SK-N-SH treated with all-trans-retinoic acid at 6 μM for 48 hours (cell line): Measurements from ENCODE around the gene EMC9.

ENCODE experiments used
- ATAC-seq: fragments of 200-7000 bp; cut with Tn5 transposase; 3 replicates; pipeline ENCODE4 v1.9.1; 2020; ENCODE audit warnings: mild to moderate bottlenecking, moderate library complexity
- BACH2 ChIP-seq: fragments of 250-450 bp; sonication (Bioruptor Pico); IDR thresholded peaks from 2 replicates; pipeline ENCODE4 v1.9.0; 2021; ENCODE audit warnings: mild to moderate bottlenecking, borderline replicate concordance
- ESRRG ChIP-seq: fragments of 250-450 bp; sonication (Bioruptor Pico); IDR thresholded peaks from 2 replicates; pipeline ENCODE4 v1.6.1; 2021; ENCODE audit warnings: mild to moderate bottlenecking
- GLIS3 ChIP-seq: fragments of 250-450 bp; sonication (Bioruptor Pico); IDR thresholded peaks from 2 replicates; pipeline ENCODE4 v1.5.0; 2020; ENCODE audit warnings: mild to moderate bottlenecking, moderate library complexity
- ISL1 ChIP-seq: fragments of 250-450 bp; sonication (Bioruptor Pico); IDR thresholded peaks from 2 replicates; pipeline ENCODE4 v2.1.2; 2022; ENCODE audit warnings: mild to moderate bottlenecking, moderate library complexity
- OSR1 ChIP-seq: fragments of 250-450 bp; sonication (Bioruptor Pico); IDR thresholded peaks from 2 replicates; pipeline ENCODE4 v1.8.0; 2022; ENCODE audit warnings: moderate library complexity, mild to moderate bottlenecking, inconsistent platforms
- PPARA ChIP-seq: fragments of 250-450 bp; sonication (Bioruptor Pico); IDR thresholded peaks from 2 replicates; pipeline ENCODE4 v1.5.0; 2020; ENCODE audit warnings: mild to moderate bottlenecking, borderline replicate concordance
- SNAI2 ChIP-seq: fragments of 250-450 bp; sonication (Bioruptor Pico); IDR thresholded peaks from 2 replicates; pipeline ENCODE4 v1.5.0; 2020; ENCODE audit warnings: mild to moderate bottlenecking, moderate library complexity
- TCF4 ChIP-seq: fragments of 250-450 bp; sonication (Bioruptor Pico); IDR thresholded peaks from 2 replicates; pipeline ENCODE4 v1.8.0; 2021; ENCODE audit warnings: mild to moderate bottlenecking, moderate library complexity, borderline replicate concordance
- TOX ChIP-seq: fragments of 250-450 bp; sonication (Bioruptor Pico); IDR thresholded peaks from 2 replicates; pipeline ENCODE4 v1.8.0; 2021; ENCODE audit warnings: mild to moderate bottlenecking, moderate library complexity, borderline replicate concordance
- ZC3H10 ChIP-seq: fragments of 250-450 bp; sonication (Bioruptor Pico); IDR thresholded peaks from 2 replicates; pipeline ENCODE4 v1.5.1; 2021; ENCODE audit warnings: mild to moderate bottlenecking, moderate library complexity
- ZFP3 ChIP-seq: fragments of 250-450 bp; sonication (Bioruptor Pico); IDR thresholded peaks from 2 replicates; pipeline ENCODE4 v1.5.0; 2020; ENCODE audit warnings: mild to moderate bottlenecking, moderate library complexity
- ZFP30 ChIP-seq: fragments of 450-650 bp; formaldehyde crosslinking; IDR thresholded peaks from 2 replicates; pipeline ENCODE4 v1.5.0; 2022; ENCODE audit warnings: mild to moderate bottlenecking, moderate library complexity
- ZNF565 ChIP-seq: fragments of 450-650 bp; formaldehyde crosslinking; conservative IDR thresholded peaks from 2 replicates; pipeline ENCODE4 v1.5.0; 2020; ENCODE audit warnings: low read depth, mild to moderate bottlenecking, moderate library complexity
- ZNF70 ChIP-seq: fragments of 450-650 bp; formaldehyde crosslinking; IDR thresholded peaks from 2 replicates; pipeline ENCODE4 v1.5.0; 2020; ENCODE audit warnings: mild to moderate bottlenecking, moderate library complexity
- ZNF8 ChIP-seq: fragments of 450-650 bp; formaldehyde crosslinking; IDR thresholded peaks from 2 replicates; pipeline ENCODE4 v1.5.0; 2020; ENCODE audit warnings: mild to moderate bottlenecking, moderate library complexity
- TF ChIP-seq, protein P1 (sequence below): fragments of 250-450 bp; sonication (Bioruptor Pico); IDR thresholded peaks from 2 replicates; pipeline ENCODE4 v1.8.0; 2020; ENCODE audit warnings: mild to moderate bottlenecking, moderate library complexity, borderline replicate concordance
- TF ChIP-seq, protein P2 (sequence below): fragments of 250-450 bp; sonication (Bioruptor Pico); IDR thresholded peaks from 2 replicates; pipeline ENCODE4 v1.8.0; 2021; ENCODE audit warnings: low read depth, mild to moderate bottlenecking, moderate library complexity, borderline replicate concordance
- TF ChIP-seq, protein P3 (sequence below): fragments of 250-450 bp; sonication (Bioruptor Pico); IDR thresholded peaks from 2 replicates; pipeline ENCODE4 v1.5.0; 2020; ENCODE audit warnings: mild to moderate bottlenecking, moderate library complexity
- TF ChIP-seq, protein P4 (sequence below): fragments of 250-450 bp; sonication (Bioruptor Pico); IDR thresholded peaks from 2 replicates; pipeline ENCODE4 v1.5.1; 2020; ENCODE audit warnings: low read depth, mild to moderate bottlenecking, moderate library complexity

Gene EMC9

DNA sequence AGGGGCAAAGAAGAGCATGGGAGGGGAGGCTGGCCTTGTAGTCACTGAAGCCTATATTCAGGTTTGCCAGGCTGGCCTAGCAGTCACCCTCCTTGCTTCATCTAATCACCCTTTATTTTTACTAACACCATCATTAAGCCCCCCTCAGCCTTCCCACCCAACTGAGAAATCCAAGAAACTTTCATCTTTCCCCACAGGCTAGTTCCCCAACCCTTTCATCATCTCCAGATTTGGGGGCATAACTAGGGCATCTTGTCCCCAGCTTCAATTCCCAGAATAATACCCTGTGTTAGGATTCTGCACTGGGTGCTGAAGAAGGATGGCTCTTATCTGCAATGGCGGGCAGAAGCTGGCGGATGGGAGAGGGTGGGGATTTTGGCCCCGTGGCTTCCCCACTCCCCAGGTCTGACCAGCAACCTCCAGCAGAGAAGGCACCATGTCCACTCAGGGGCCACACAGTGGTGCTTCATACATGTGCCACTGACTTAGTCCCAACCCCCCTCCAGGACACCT, 40.4 kb downstream of the EMC9 start:
- no peak for TF ChIP-seq ZC3H10 (CRISPR knock-in tag)
- TF ChIP-seq ISL1: no peak
- no peak for TF ChIP-seq SNAI2 (CRISPR knock-in tag)
- TF ChIP-seq TOX: no peak
- no peak for TF ChIP-seq PPARA (CRISPR knock-in tag)
- no peak for TF ChIP-seq ZFP3
- no peak for TF ChIP-seq ZNF70
- TF ChIP-seq, protein P1, sequence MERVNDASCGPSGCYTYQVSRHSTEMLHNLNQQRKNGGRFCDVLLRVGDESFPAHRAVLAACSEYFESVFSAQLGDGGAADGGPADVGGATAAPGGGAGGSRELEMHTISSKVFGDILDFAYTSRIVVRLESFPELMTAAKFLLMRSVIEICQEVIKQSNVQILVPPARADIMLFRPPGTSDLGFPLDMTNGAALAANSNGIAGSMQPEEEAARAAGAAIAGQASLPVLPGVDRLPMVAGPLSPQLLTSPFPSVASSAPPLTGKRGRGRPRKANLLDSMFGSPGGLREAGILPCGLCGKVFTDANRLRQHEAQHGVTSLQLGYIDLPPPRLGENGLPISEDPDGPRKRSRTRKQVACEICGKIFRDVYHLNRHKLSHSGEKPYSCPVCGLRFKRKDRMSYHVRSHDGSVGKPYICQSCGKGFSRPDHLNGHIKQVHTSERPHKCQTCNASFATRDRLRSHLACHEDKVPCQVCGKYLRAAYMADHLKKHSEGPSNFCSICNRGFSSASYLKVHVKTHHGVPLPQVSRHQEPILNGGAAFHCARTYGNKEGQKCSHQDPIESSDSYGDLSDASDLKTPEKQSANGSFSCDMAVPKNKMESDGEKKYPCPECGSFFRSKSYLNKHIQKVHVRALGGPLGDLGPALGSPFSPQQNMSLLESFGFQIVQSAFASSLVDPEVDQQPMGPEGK (CRISPR knock-in tag): no peak
- ATAC-seq: no peak

DNA sequence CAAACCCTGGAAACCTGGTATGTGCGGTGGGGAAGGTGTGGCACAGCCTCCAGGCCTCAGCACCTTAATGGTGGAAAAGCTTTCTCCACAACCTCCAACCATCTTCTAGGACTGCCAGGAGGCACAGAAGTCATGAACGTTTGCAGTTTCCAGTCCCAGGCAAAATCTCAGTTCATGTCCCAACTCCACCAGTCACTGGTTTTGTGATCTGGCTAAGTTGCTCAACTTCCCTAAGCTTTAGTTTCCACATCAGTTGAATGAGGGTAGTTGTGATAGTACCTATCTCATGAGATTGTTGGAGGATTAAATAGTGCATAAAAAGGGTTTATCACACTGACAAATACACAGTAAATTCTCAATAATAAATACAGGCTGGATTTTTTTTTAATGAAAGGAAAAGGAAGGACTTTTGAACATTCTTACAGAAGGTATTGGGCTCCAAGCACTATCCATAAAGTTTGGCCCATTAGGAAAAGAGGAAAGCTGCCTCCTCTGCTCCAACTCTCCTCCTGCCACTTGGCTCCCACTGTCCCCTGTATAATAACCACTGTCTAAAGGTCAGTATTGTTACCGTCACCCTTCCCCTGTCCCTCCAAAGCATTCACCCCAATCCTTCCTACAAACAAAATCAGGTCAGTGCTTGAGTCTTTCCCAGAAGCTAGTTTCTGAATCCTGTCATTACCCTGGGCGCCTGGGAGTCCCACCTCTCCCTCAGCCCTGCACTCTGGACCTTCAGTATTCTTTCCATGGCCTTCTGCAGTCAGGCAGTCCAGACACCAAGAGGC, 41.0 kb downstream of the EMC9 start:
- ATAC-seq: no peak
- TF ChIP-seq, protein P2, sequence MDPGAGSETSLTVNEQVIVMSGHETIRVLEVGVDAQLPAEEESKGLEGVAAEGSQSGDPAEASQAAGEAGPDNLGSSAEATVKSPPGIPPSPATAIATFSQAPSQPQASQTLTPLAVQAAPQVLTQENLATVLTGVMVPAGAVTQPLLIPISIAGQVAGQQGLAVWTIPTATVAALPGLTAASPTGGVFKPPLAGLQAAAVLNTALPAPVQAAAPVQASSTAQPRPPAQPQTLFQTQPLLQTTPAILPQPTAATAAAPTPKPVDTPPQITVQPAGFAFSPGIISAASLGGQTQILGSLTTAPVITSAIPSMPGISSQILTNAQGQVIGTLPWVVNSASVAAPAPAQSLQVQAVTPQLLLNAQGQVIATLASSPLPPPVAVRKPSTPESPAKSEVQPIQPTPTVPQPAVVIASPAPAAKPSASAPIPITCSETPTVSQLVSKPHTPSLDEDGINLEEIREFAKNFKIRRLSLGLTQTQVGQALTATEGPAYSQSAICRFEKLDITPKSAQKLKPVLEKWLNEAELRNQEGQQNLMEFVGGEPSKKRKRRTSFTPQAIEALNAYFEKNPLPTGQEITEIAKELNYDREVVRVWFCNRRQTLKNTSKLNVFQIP (CRISPR knock-in tag): no peak
- TF ChIP-seq, protein P3, sequence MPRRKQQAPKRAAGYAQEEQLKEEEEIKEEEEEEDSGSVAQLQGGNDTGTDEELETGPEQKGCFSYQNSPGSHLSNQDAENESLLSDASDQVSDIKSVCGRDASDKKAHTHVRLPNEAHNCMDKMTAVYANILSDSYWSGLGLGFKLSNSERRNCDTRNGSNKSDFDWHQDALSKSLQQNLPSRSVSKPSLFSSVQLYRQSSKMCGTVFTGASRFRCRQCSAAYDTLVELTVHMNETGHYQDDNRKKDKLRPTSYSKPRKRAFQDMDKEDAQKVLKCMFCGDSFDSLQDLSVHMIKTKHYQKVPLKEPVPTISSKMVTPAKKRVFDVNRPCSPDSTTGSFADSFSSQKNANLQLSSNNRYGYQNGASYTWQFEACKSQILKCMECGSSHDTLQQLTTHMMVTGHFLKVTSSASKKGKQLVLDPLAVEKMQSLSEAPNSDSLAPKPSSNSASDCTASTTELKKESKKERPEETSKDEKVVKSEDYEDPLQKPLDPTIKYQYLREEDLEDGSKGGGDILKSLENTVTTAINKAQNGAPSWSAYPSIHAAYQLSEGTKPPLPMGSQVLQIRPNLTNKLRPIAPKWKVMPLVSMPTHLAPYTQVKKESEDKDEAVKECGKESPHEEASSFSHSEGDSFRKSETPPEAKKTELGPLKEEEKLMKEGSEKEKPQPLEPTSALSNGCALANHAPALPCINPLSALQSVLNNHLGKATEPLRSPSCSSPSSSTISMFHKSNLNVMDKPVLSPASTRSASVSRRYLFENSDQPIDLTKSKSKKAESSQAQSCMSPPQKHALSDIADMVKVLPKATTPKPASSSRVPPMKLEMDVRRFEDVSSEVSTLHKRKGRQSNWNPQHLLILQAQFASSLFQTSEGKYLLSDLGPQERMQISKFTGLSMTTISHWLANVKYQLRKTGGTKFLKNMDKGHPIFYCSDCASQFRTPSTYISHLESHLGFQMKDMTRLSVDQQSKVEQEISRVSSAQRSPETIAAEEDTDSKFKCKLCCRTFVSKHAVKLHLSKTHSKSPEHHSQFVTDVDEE (CRISPR knock-in tag): no peak
- no peak for TF ChIP-seq BACH2 (CRISPR knock-in tag)
- TF ChIP-seq, protein P4, sequence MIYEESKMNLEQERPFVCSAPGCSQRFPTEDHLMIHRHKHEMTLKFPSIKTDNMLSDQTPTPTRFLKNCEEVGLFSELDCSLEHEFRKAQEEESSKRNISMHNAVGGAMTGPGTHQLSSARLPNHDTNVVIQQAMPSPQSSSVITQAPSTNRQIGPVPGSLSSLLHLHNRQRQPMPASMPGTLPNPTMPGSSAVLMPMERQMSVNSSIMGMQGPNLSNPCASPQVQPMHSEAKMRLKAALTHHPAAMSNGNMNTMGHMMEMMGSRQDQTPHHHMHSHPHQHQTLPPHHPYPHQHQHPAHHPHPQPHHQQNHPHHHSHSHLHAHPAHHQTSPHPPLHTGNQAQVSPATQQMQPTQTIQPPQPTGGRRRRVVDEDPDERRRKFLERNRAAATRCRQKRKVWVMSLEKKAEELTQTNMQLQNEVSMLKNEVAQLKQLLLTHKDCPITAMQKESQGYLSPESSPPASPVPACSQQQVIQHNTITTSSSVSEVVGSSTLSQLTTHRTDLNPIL (CRISPR knock-in tag): no peak
- TF ChIP-seq PPARA (CRISPR knock-in tag): no peak
- no peak for TF ChIP-seq ZNF565 (CRISPR knock-in tag)
- TF ChIP-seq ZFP30: no peak
- no peak for TF ChIP-seq ISL1
- no peak for TF ChIP-seq ZC3H10 (CRISPR knock-in tag)
- no peak for TF ChIP-seq ESRRG
- TF ChIP-seq SNAI2 (CRISPR knock-in tag): no peak
- TF ChIP-seq ZNF70: no peak
- TF ChIP-seq, all 23 proteins: peak for 0

DNA sequence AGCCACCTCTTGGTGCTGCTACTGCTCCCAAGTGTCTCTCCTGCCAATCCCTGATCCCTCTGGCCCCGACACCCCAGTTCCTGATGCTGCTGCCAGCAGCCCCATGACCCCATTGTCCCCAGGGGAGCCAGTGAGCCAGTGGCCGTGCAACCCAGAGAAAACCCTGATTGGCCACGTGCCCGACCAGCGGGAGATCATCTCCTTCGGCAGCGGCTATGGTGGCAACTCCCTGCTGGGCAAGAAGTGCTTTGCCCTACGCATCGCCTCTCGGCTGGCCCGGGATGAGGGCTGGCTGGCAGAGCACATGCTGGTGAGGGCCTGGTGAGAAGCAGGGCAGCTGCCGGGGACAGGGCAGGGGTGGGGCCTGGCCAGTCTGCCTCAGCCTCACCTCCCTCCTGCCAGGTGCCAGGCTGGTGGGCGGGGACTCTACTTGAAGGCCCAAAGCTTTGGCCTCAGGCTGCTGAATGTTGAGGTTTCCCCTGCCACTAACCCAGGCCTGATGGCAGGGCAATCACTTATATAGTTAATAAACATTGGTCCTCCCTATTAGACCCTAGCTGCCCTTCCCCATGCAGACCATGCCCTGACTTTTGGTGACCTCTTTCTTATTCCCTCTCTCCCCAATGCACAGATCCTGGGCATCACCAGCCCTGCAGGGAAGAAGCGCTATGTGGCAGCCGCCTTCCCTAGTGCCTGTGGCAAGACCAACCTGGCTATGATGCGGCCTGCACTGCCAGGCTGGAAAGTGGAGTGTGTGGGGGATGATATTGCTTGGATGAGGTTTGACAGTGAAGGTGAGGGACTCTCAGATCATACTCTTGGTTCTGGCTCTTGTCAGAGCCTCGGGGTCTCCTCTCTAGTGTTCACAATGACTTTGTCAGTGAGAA, 42.2 kb downstream of the EMC9 start:
- ATAC-seq: no peak
- no peak for TF ChIP-seq ZNF565 (CRISPR knock-in tag)
- no peak for TF ChIP-seq TCF4
- TF ChIP-seq OSR1 (CRISPR knock-in tag): no peak
- no peak for TF ChIP-seq ZNF8
- TF ChIP-seq ZC3H10 (CRISPR knock-in tag): no peak
- no peak for TF ChIP-seq GLIS3 (CRISPR knock-in tag)
- no peak for TF ChIP-seq TOX
- no peak for TF ChIP-seq SNAI2 (CRISPR knock-in tag)
- no peak for TF ChIP-seq ZFP30
